Astrocyte (in vitro differentiated cells and primary cell): ENCODE data around the gene PCDHGA8. TPM values are rescaled to one million over a fixed set of nuclear protein-coding genes. Genes with fewer than 3 reads are reported as not detected.

Experiments
- DNase-seq: peaks from one replicate; pipeline ENCODE4 v3.0.0-alpha.2; 2010; ENCODE audit warnings: low read depth
- FAIRE-seq: peaks from 2 replicates; lab custom pipeline; 2011; peaks lifted over from hg19 to GRCh38; lab: Jason Lieb, UNC
- H2AFZ ChIP-seq: 2 replicates; pipeline ENCODE4 v1.6.0; 2012; ENCODE audit warnings: low read depth, low read length, inconsistent platforms
- H3K27ac ChIP-seq: 2 replicates; pipeline ENCODE4 v1.5.1; 2011; ENCODE audit warnings: low read depth, low read length, inconsistent platforms
- H3K27me3 ChIP-seq: 2 replicates; pipeline ENCODE4 v1.6.0; 2011; ENCODE audit warnings: low read length, inconsistent platforms; ENCODE audit not compliant: insufficient read depth
- H3K36me3 ChIP-seq: 2 replicates; pipeline ENCODE4 v1.5.1; 2011; ENCODE audit warnings: low read length, inconsistent platforms; ENCODE audit not compliant: insufficient read depth
- H3K4me1 ChIP-seq: 2 replicates; pipeline ENCODE4 v1.5.1; 2011; ENCODE audit warnings: low read length, inconsistent platforms; ENCODE audit not compliant: insufficient read depth
- H3K4me2 ChIP-seq: 2 replicates; pipeline ENCODE4 v1.6.0; 2012; ENCODE audit warnings: low read length, inconsistent platforms
- H3K4me3 ChIP-seq: 2 replicates; pipeline ENCODE4 v1.5.1; 2011; ENCODE audit warnings: low read depth, mild to moderate bottlenecking, low read length, inconsistent platforms; ENCODE audit not compliant: insufficient read depth
- H3K79me2 ChIP-seq: 2 replicates; pipeline ENCODE4 v1.6.0; 2012; ENCODE audit warnings: mild to moderate bottlenecking, low read length, inconsistent platforms; ENCODE audit not compliant: insufficient read depth
- H3K9ac ChIP-seq: 2 replicates; pipeline ENCODE4 v1.6.0; 2012; ENCODE audit warnings: mild to moderate bottlenecking, low read length, inconsistent platforms
- H3K9me3 ChIP-seq: 2 replicates; pipeline ENCODE4 v1.5.1; 2012; ENCODE audit warnings: low read depth, mild to moderate bottlenecking, low read length, inconsistent platforms; ENCODE audit not compliant: insufficient read depth
- H4K20me1 ChIP-seq: 2 replicates; pipeline ENCODE4 v1.6.0; 2012; ENCODE audit warnings: low read length, inconsistent platforms; ENCODE audit not compliant: insufficient read depth
- H3K27ac Mint-ChIP-seq: one replicate; pipeline ENCODE4 v1.8.0; 2021; ENCODE audit warnings: mild to moderate bottlenecking, mixed read lengths; ENCODE audit not compliant: unreplicated experiment
- H3K27me3 Mint-ChIP-seq: one replicate; pipeline ENCODE4 v1.8.0; 2021; ENCODE audit warnings: low read depth, mixed read lengths; ENCODE audit not compliant: unreplicated experiment
- H3K36me3 Mint-ChIP-seq: one replicate; pipeline ENCODE4 v1.8.0; 2021; ENCODE audit warnings: low read depth, mixed read lengths; ENCODE audit not compliant: unreplicated experiment
- H3K4me1 Mint-ChIP-seq: one replicate; pipeline ENCODE4 v1.8.0; 2021; ENCODE audit warnings: low read depth, mixed read lengths; ENCODE audit not compliant: unreplicated experiment
- H3K4me3 Mint-ChIP-seq: one replicate; pipeline ENCODE4 v1.8.0; 2021; ENCODE audit warnings: mild to moderate bottlenecking, moderate library complexity, mixed read lengths; ENCODE audit not compliant: unreplicated experiment
- H3K9me3 Mint-ChIP-seq: one replicate; pipeline ENCODE4 v1.8.0; 2021; ENCODE audit warnings: mild to moderate bottlenecking, mixed read lengths; ENCODE audit not compliant: unreplicated experiment
- EZH2 ChIP-seq: IDR thresholded peaks from 2 replicates; pipeline ENCODE4 v1.6.1; 2012; ENCODE audit warnings: mild to moderate bottlenecking, low read length, inconsistent platforms; ENCODE audit not compliant: insufficient read depth
- total RNA-seq: library from RNA; stranded (reverse); gene quantifications from 2 replicates; pipeline ENCODE4 v1.2.1, GENCODE V29; 2021
- TF ChIP-seq, protein P1 (sequence below): IDR thresholded peaks from 2 replicates; pipeline ENCODE4 v1.5.1; 2011; ENCODE audit warnings: low read depth, mild to moderate bottlenecking, inconsistent platforms, low read length, moderate library complexity; ENCODE audit not compliant: insufficient read depth

PCDHGA8 gene
- total RNA-seq, 1 donor from 2014 or later, result 1.0 TPM

DNA sequence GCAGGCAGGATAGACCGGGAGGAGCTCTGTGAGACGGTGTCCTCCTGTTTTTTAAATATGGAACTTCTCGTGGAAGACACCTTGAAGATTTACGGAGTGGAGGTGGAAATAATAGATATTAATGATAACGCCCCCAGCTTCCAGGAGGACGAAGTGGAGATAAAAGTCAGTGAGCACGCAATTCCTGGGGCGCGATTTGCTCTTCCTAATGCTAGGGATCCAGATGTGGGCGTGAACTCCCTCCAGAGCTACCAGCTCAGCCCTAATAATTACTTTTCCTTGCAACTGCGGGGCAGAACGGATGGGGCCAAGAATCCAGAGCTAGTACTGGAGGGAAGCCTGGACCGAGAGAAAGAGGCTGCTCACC is 29.0 kb downstream of the PCDHGA8 start:
- H3K9me3 Mint-ChIP-seq, result peaks cover 40% of the 10 kb centered on the region
- H3K4me1 Mint-ChIP-seq, result peaks cover 7% of the 10 kb centered on the region
- no peaks in the 10 kb centered on the region for H3K4me1 ChIP-seq
- H3K27me3 ChIP-seq, result no peaks in the 10 kb centered on the region
- peak overlapping the region; percentile 71 for H3K9ac ChIP-seq
- no peaks in the 10 kb centered on the region for H4K20me1 ChIP-seq
- H3K27ac ChIP-seq, result peak overlapping the region; percentile 34
- no peak for TF ChIP-seq EZH2
- TF ChIP-seq, protein P1, sequence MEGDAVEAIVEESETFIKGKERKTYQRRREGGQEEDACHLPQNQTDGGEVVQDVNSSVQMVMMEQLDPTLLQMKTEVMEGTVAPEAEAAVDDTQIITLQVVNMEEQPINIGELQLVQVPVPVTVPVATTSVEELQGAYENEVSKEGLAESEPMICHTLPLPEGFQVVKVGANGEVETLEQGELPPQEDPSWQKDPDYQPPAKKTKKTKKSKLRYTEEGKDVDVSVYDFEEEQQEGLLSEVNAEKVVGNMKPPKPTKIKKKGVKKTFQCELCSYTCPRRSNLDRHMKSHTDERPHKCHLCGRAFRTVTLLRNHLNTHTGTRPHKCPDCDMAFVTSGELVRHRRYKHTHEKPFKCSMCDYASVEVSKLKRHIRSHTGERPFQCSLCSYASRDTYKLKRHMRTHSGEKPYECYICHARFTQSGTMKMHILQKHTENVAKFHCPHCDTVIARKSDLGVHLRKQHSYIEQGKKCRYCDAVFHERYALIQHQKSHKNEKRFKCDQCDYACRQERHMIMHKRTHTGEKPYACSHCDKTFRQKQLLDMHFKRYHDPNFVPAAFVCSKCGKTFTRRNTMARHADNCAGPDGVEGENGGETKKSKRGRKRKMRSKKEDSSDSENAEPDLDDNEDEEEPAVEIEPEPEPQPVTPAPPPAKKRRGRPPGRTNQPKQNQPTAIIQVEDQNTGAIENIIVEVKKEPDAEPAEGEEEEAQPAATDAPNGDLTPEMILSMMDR, result no peak
- no peaks in the 10 kb centered on the region for H3K27me3 Mint-ChIP-seq
- no peak for FAIRE-seq
- H3K27ac Mint-ChIP-seq, result peak overlapping the region; percentile 1
- peaks cover 8% of the 10 kb centered on the region for H3K79me2 ChIP-seq
- peaks cover 61% of the 10 kb centered on the region for H3K36me3 Mint-ChIP-seq
- peak overlapping the region; percentile 78 for H3K4me3 Mint-ChIP-seq
- peak overlapping the region; percentile 80 for H3K4me2 ChIP-seq
- no peak for DNase-seq
- peaks cover 54% of the 10 kb centered on the region for H3K9me3 ChIP-seq
- peak overlapping the region; percentile 43 for H2AFZ ChIP-seq
- peak overlapping the region; percentile 56 for H3K4me3 ChIP-seq
- no peaks in the 10 kb centered on the region for H3K36me3 ChIP-seq

DNA sequence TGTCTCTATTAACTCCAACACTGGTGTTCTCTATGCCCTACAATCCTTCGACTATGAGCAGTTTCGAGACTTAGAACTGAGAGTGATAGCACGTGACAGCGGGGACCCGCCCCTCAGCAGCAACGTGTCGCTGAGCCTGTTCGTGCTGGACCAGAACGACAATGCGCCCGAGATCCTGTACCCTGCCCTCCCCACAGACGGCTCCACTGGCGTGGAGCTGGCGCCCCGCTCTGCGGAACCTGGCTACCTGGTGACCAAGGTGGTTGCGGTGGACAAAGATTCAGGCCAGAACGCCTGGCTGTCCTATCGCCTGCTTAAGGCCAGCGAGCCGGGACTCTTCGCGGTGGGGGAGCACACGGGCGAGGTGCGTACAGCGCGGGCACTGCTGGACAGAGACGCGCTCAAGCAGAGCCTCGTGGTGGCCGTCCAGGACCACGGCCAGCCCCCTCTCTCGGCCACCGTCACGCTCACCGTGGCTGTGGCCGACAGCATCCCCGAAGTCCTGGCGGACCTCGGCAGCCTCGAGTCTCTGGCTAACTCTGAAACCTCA is 30.4 kb downstream of the PCDHGA8 start:
- H3K4me2 ChIP-seq, result no peak overlapping the region
- FAIRE-seq (no peak), DNase-seq (no peak)
- Mint-ChIP-seq H3K27me3 (no peaks in the 10 kb centered on the region), H3K36me3 (peaks cover 69% of the 10 kb centered on the region), H3K4me1 (peaks cover 4% of the 10 kb centered on the region), H3K4me3 (no peak overlapping the region), H3K9me3 (peaks cover 47% of the 10 kb centered on the region), H3K27ac (no peak overlapping the region)
- H3K9me3 ChIP-seq, result peaks cover 67% of the 10 kb centered on the region
- H3K4me3 ChIP-seq, result no peak overlapping the region
- TF ChIP-seq, protein P1, result no peak
- no peak for TF ChIP-seq EZH2
- peaks cover 8% of the 10 kb centered on the region for H3K79me2 ChIP-seq
- no peak overlapping the region for H3K27ac ChIP-seq
- no peaks in the 10 kb centered on the region for H4K20me1 ChIP-seq
- no peak overlapping the region for H3K9ac ChIP-seq
- no peaks in the 10 kb centered on the region for H3K36me3 ChIP-seq
- no peaks in the 10 kb centered on the region for H3K27me3 ChIP-seq
- H3K4me1 ChIP-seq, result no peaks in the 10 kb centered on the region
- H2AFZ ChIP-seq, result no peak overlapping the region

DNA sequence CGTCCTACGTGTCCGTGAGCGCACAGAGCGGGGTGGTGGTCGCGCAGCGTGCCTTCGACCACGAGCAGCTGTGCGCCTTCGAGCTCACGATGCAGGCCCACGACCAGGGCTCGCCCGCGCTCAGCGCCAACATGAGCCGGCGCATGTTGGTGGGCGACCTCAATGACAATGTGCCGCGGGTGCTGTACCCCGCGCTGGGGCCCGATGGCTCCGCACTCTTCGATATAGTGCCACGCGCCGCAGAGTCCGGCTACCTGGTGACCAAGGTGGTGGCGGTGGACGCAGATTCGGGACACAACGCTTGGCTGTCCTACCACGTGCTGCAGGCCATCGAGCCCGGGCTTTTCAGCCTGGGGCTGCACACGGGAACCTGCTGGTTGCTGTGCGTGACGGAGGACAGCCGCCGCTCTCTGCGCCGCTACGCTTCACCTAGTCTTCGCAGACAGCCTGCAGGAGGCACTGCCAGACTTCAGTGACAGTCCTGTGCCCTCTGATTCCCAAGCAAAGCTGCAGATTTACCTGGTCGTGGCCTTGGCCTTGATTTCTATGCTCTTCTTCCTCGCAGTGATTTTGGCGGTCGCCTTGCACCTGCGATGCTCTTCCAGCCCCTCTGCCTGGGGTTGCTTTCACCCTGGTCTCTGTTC is 35.5 kb downstream of the PCDHGA8 start:
- DNase-seq, result no peak
- Histone ChIP-seq H3K9ac (no peak overlapping the region), H3K79me2 (no peaks in the 10 kb centered on the region), H3K27me3 (no peaks in the 10 kb centered on the region), H3K9me3 (peaks cover 49% of the 10 kb centered on the region), H3K36me3 (no peaks in the 10 kb centered on the region), H3K4me1 (no peaks in the 10 kb centered on the region), H3K4me3 (no peak overlapping the region), H2AFZ (no peak overlapping the region), H3K4me2 (no peak overlapping the region), H4K20me1 (no peaks in the 10 kb centered on the region), H3K27ac (no peak overlapping the region)
- Mint-ChIP-seq H3K27me3 (no peaks in the 10 kb centered on the region), H3K4me1 (no peaks in the 10 kb centered on the region), H3K4me3 (no peak overlapping the region), H3K9me3 (peaks cover 37% of the 10 kb centered on the region), H3K27ac (peak overlapping the region; percentile 58), H3K36me3 (peaks cover 62% of the 10 kb centered on the region)
- TF ChIP-seq EZH2, result no peak
- TF ChIP-seq, protein P1, result no peak
- FAIRE-seq, result no peak
